Sigmoid colon (tissue), 4 donors: ENCODE data around the gene CFP.

Experiments used
- CTCF ChIP-seq, 4 experiments: fragments of 450-650 bp in 3 of 4; fragments of 200-600 bp in 1 of 4; IDR thresholded peaks; one replicate each; pipeline ENCODE4 v1.5.1; 2016 to 2019; ENCODE audit warnings: antibody characterized with exemption in 4 of 4, mild to moderate bottlenecking in 3 of 4, moderate library complexity in 2 of 4
- EP300 ChIP-seq, 4 donors: sonication (generic); formaldehyde crosslinking; IDR thresholded peaks; one replicate each; pipeline ENCODE4 v1.6.1; 2017; ENCODE audit warnings: antibody characterized with exemption in 4 of 4

- TF ChIP-seq CTCF (IDR thresholded peaks at IDR 0.05) = no peak
- no peak for TF ChIP-seq EP300 (IDR thresholded peaks at IDR 0.05)
Measured at GRCh38 chrX:47628982-47629381, 748 bp downstream of the CFP start.
